IMR-90 (cell line): ENCODE data around the gene CYREN. TPM values are rescaled to one million over a fixed set of nuclear protein-coding genes. Genes with fewer than 3 reads are reported as not detected.

Experiments used
- ELK1 ChIP-seq: fragments of 150-350 bp; IDR thresholded peaks from 2 replicates; pipeline ENCODE4 v1.6.1; 2016; ENCODE audit warnings: low read depth, mild to moderate bottlenecking, low read length, moderate library complexity, borderline replicate concordance
- MAFK ChIP-seq: IDR thresholded peaks from 2 replicates; pipeline ENCODE4 v1.6.1; 2012; ENCODE audit warnings: low read depth, low read length, improper control_type of control experiment
- SMC3 ChIP-seq: fragments of 150-350 bp; IDR thresholded peaks from 2 replicates; pipeline ENCODE4 v1.6.1; 2016; ENCODE audit warnings: low read depth, mild to moderate bottlenecking, antibody characterized with exemption, low read length, moderate library complexity
- polyA plus RNA-seq, 3 experiments: library from polyadenylated mRNA; depleted of rRNA; stranded (reverse); fragments of >200 nt; gene quantifications; 2 replicates each; pipeline ENCODE4 v1.2.3, GENCODE V29; 2012; ENCODE audit warnings: low replicate concordance in 1 of 3
- total RNA-seq: library from RNA; depleted of rRNA; stranded (reverse); fragments of >200 nt; gene quantifications from 2 replicates; pipeline ENCODE4 v1.2.3, GENCODE V29; 2012

CYREN gene
- total and polyA plus RNA-seq, 2 of the 4 experiments (the other 2 are of a cell fraction) = 26.5 to 29.2 TPM

- 0 out of 2 replicates have a peak, but pooled peaks have one; percentile 62 for TF ChIP-seq ELK1
- TF ChIP-seq MAFK = no peak
- peak; percentile 52 for TF ChIP-seq SMC3
Measured at GRCh38 chr7:135170274-135170997, at the start of gene CYREN (continued).
